HG03521 (cell line): ENCODE results near the gene DTL.

ENCODE experiments used
- ATAC-seq: cut with Tn5 transposase; IDR thresholded peaks from one replicate; pipeline ENCODE4 v1.9.1; 2021; ENCODE audit warnings: mild to moderate bottlenecking, moderate library complexity; ENCODE audit not compliant: unreplicated experiment

Gene DTL

GRCh38 chr1:212082765-212083406 is 47.3 kb downstream of the DTL start:
- no peak for ATAC-seq

- ATAC-seq = no peak
These were observed 54.1 kb downstream of the DTL start for GRCh38 chr1:212089560-212090163.

GRCh38 chr1:212091438-212092121 is 56.0 kb downstream of the DTL start:
- no peak for ATAC-seq

GRCh38 chr1:212097360-212097759 is 61.8 kb downstream of the DTL start:
- no peak for ATAC-seq

- no peak for ATAC-seq
These were observed 62.8 kb downstream of the DTL start for GRCh38 chr1:212098310-212098709.

- no peak for ATAC-seq
These were observed 63.2 kb downstream of the DTL start for GRCh38 chr1:212098771-212099170.

GRCh38 chr1:212101251-212101650 is 65.7 kb downstream of the DTL start:
- ATAC-seq = no peak

GRCh38 chr1:212101735-212102134 is 66.2 kb downstream of the DTL start:
- ATAC-seq = no peak

GRCh38 chr1:212104586-212105325 is 69.2 kb downstream of the DTL start:
- ATAC-seq = no peak

GRCh38 chr1:212106286-212106792 is 70.8 kb downstream of the DTL start:
- no peak for ATAC-seq

GRCh38 chr1:212107481-212107880 is 71.9 kb downstream of the DTL start:
- ATAC-seq = no peak

- no peak for ATAC-seq
These were observed 72.6 kb downstream of the DTL start for GRCh38 chr1:212108187-212108586.

- ATAC-seq = no peak
These were observed 73.4 kb downstream of the DTL start for GRCh38 chr1:212108981-212109380.

GRCh38 chr1:212109728-212110127 is 74.2 kb downstream of the DTL start:
- no peak for ATAC-seq

GRCh38 chr1:212110617-212111016 is 75.1 kb downstream of the DTL start:
- ATAC-seq = no peak

GRCh38 chr1:212111536-212111935 is 76.0 kb downstream of the DTL start:
- ATAC-seq = no peak

GRCh38 chr1:212113706-212114105 is 78.2 kb downstream of the DTL start:
- ATAC-seq = no peak

- ATAC-seq = no peak
These were observed 82.8 kb downstream of the DTL start for GRCh38 chr1:212118167-212118871.

- no peak for ATAC-seq
These were observed 83.3 kb downstream of the DTL start for GRCh38 chr1:212118872-212119260.

- no peak for ATAC-seq
These were observed 83.9 kb downstream of the DTL start for GRCh38 chr1:212119397-212119837.

- no peak for ATAC-seq
These were observed 84.3 kb downstream of the DTL start for GRCh38 chr1:212119863-212120262.
